HG02938 (cell line): ENCODE results near the gene DBNDD2.
A peak's percentile ranks its signal among the peaks of the same experiment; 100 is the strongest.

Experiments used
- ATAC-seq: cut with Tn5 transposase; IDR thresholded peaks from one replicate; pipeline ENCODE4 v1.9.1; 2021; ENCODE audit warnings: mild to moderate bottlenecking, moderate library complexity; ENCODE audit not compliant: unreplicated experiment

The DBNDD2 gene

GRCh38 chr20:45415822-45416637 lies 7.9 kb downstream of the DBNDD2 start, which contains the start of gene PIGT:
Gene PIGT, plus strand, starts transcription at chr20:45416141. Its CDS starts 16 bp downstream, at chr20:45416157.
- ATAC-seq, result peak; percentile 66

- ATAC-seq, result no peak
Observed at GRCh38 chr20:45416917-45417316, 8.8 kb downstream of the DBNDD2 start.

GRCh38 chr20:45419188-45420091 lies 11.4 kb downstream of the DBNDD2 start:
- ATAC-seq, result peak; percentile 68

GRCh38 chr20:45420125-45420524 lies 12.0 kb downstream of the DBNDD2 start:
- no peak for ATAC-seq

GRCh38 chr20:45423700-45424099 lies 15.6 kb downstream of the DBNDD2 start:
- ATAC-seq, result no peak

- no peak for ATAC-seq
Observed at GRCh38 chr20:45425561-45425960, 17.5 kb downstream of the DBNDD2 start.

- ATAC-seq, result no peak
Observed at GRCh38 chr20:45426320-45427016, 18.4 kb downstream of the DBNDD2 start.

- ATAC-seq, result no peak
Observed at GRCh38 chr20:45427236-45428149, 19.4 kb downstream of the DBNDD2 start.

- no peak for ATAC-seq
Observed at GRCh38 chr20:45429618-45430017, 21.5 kb downstream of the DBNDD2 start.

GRCh38 chr20:45432294-45432693 lies 24.2 kb downstream of the DBNDD2 start:
- no peak for ATAC-seq

- ATAC-seq, result no peak
Observed at GRCh38 chr20:45433316-45433715, 25.2 kb downstream of the DBNDD2 start.

GRCh38 chr20:45433976-45434375 lies 25.9 kb downstream of the DBNDD2 start:
- ATAC-seq, result no peak

- ATAC-seq, result peak; percentile 67
Observed at GRCh38 chr20:45436732-45437485, 28.8 kb downstream of the DBNDD2 start.

- ATAC-seq, result no peak
Observed at GRCh38 chr20:45440424-45440823, 32.3 kb downstream of the DBNDD2 start.

- no peak for ATAC-seq
Observed at GRCh38 chr20:45440891-45441685, 33.0 kb downstream of the DBNDD2 start.

- no peak for ATAC-seq
Observed at GRCh38 chr20:45441746-45442145, 33.7 kb downstream of the DBNDD2 start.

- ATAC-seq, result no peak
Observed at GRCh38 chr20:45444050-45444449, 36.0 kb downstream of the DBNDD2 start.

- ATAC-seq, result no peak
Observed at GRCh38 chr20:45445805-45446562, 37.9 kb downstream of the DBNDD2 start.
